HG02678 (cell line): ENCODE results near the gene PARD6B.
"Not testable (repeated sequence)": the region's sequence is repeated elsewhere in the genome, so short reads cannot be mapped to it uniquely, and the experiment has no call there.

ENCODE experiments used
- ATAC-seq: cut with Tn5 transposase; IDR thresholded peaks from one replicate; pipeline ENCODE4 v1.9.1; 2021; ENCODE audit warnings: mild to moderate bottlenecking, moderate library complexity; ENCODE audit not compliant: unreplicated experiment

Gene PARD6B

DNA sequence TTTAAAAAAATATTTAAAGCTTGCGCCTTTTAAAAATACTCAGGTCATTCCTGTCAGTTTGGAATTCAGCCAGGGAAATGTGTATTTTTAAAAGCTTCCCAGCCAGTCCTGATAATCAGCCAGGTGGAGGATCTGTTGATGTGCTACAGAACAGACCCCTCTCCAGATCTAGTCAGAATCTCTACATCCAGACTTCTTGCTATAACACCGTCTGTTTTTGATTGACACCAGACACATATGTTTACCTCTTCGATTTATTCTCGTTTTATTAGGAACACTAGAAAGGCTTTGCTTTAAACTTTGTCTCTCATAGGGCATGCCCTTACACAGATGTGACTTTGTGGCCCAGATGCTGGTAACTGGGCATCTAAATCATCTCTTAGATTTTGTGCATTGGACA is 11.7 kb downstream of the PARD6B start:
- no peak for ATAC-seq

GRCh38 chr20:50744143-50744792 is 12.9 kb downstream of the PARD6B start:
- ATAC-seq: no peak

GRCh38 chr20:50745634-50746137 is 14.3 kb downstream of the PARD6B start:
- no peak for ATAC-seq

DNA sequence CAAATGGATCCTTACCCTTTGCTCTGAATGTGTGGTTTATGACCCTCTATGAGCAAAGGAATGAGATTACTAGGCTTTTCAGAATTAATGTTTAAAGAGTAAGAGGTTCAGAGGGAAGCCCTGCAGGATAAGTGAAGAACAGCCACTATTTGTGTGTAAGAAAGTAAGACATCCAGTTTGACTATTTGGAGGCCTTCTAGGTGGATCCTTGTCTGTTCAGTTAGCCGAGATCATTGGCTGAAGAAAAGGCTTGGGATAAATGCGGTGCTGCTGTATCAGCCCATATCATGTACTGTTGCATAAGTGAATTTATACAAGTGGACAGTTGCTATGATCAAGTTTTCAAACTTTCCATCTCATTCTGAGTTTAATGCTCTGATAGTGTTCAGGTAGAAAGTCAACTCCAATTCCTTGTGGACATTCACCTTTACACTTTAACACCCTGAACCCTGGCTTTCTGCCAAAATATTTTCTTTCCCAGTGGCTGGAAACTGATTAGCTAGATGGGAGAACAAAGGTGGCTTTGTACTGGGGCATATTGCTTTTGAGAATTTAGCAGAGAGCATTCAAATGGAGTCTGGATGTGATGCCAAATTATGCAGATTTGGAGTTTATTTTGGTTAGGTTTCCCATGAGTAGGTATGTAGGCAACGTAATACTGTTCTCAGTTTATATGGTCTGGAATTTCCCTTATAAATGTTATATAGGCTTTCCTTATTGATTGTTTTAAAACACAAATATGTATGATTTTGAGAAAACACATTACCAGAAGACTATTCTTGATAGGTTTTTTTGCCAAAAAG is 15.0 kb downstream of the PARD6B start:
- no peak for ATAC-seq

DNA sequence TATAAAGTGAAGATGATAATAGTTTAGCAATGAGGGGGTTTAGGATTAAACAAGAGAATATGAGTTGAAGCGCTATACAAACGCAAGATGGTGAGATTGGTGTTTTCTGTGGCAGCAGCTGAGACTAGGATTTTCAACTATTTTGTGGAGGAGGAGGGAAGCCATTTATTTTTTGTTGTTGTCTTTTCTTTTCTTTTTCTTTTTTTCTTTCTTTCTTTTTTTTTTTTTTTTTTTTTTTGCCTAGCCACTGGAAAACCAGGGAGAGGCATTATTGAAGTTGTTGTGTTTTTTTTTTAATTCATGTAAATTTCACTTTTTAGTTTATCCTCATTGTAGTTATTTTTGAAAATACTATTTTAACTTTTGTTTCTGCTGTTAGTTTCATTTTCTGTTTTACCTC is 15.9 kb downstream of the PARD6B start:
- ATAC-seq: no peak

DNA sequence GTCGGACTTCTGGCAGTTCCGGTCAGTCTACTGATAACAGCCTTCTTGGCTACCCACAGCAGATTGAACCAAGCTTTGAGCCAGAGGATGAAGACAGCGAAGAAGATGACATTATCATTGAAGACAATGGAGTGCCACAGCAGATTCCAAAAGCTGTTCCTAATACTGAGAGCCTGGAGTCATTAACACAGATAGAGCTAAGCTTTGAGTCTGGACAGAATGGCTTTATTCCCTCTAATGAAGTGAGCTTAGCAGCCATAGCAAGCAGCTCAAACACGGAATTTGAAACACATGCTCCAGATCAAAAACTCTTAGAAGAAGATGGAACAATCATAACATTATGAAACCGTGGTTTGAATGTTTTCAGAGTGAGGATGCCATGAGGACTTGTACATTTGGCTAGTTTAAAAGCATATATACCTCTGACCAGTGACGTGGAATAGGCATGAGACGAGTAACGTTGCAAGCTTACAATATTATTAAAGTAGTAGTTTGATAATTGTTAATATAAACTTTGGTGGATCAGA is 18.8 kb downstream of the PARD6B start:
- ATAC-seq: no peak

DNA sequence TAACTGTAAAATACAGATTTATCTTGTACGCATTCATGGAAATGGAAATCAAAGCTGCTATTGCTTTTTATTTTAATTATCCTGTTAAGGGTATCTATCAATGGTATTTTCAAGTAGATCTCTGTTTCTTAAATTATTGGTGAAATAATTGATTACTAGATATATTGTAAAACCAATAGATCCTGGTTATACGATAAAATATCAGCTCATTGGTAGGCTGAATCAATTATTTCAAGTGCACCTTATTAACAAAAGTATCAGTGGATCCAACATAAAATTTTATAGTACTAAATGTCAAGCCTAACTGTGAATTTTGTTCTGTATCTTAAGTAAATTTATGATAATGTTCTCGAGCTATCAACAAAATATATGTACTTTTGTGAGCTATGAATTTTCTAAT is 21.8 kb downstream of the PARD6B start:
- ATAC-seq: no peak

- no peak for ATAC-seq
Measured at GRCh38 chr20:50754420-50754819, 23.0 kb downstream of the PARD6B start.

GRCh38 chr20:50756447-50756846 is 25.1 kb downstream of the PARD6B start:
- no peak for ATAC-seq

DNA sequence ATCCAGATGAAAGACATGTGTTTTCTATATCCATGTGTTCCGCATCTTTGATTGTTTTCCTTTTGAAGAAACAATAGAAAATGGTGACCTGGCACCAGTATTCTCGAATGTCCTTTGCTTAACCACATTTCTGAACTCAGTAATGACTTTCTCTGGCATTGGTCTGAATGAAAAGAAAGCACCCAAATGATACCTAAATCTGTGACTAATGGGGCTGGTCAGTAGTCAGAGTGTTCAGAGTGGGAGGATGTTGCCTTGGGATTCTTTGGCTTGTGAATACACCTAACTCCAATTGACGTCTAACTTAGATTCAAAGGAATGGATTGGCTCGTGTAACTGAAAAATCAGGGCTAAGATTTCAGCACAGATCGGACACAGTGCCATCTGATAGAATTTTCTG is 27.1 kb downstream of the PARD6B start:
- ATAC-seq: no peak

DNA sequence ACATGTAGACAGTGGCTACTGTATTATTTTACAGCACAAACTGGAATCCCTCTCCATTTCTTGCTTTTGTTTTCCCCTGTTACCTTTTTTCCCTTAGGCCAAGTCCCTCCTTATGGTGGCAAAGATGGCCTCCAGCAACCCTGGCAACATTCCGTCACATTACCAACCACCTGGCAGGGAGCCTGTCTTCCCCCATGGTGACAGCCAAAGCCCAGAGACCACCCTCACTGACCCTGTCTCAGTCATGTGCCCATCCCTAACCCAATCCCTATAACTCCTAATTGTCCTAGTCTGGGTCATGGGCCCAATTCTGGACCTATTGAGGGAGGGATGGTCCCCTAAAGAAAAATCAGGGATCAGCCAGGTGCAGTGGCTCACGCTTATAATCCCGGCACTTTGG is 27.6 kb downstream of the PARD6B start:
- no peak for ATAC-seq

GRCh38 chr20:50759678-50760077 is 28.3 kb downstream of the PARD6B start:
- no peak for ATAC-seq

- ATAC-seq: no peak
Measured at GRCh38 chr20:50762045-50762422, 30.7 kb downstream of the PARD6B start.

- ATAC-seq: no peak
Measured at GRCh38 chr20:50762435-50763220, 31.2 kb downstream of the PARD6B start.

DNA sequence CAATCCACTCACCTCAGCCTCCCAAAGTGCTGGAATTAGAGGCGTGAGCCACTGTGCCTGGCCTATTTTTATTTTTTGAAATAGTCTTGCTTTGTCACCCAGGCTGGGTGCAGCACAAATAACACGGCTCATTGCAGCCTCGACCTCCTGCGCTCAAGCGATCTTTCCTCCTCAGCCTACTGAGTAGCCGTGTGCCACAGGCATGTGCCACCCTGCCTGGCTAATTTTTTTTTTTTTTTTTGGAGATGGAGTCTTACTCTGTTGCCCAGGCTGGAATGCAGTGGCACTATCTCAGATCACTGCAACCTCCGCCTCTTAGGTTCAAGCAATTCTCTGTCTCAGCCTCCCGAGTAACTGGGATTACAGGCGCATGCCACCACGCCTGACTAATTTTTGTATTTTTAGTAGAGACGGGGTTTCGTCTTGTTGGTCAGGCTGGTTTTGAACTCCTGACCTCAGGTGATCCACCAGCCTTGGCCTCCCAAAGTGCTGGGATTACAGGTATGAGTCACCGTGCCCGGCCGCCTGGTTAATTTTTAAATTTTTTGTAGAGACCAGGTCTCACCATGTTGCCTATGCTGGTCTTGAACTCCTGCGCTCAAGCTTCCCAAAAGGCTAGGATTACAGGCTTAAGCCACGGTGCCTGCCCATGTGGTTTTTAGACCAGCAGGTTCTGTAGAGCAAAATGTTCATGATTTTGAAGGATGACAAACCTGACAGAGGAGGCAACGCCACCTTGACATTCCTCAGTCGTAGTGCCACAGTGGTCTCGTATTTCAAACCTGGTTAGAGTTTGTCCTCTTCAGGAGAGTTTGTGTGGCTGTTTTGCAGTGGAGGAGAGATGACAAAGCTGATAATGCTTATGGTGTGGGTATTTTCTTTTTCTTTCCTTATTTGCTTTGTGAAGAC is 32.4 kb downstream of the PARD6B start:
- ATAC-seq: not testable (repeated sequence)

GRCh38 chr20:50765251-50765650 is 33.9 kb downstream of the PARD6B start:
- not testable (repeated sequence) for ATAC-seq

DNA sequence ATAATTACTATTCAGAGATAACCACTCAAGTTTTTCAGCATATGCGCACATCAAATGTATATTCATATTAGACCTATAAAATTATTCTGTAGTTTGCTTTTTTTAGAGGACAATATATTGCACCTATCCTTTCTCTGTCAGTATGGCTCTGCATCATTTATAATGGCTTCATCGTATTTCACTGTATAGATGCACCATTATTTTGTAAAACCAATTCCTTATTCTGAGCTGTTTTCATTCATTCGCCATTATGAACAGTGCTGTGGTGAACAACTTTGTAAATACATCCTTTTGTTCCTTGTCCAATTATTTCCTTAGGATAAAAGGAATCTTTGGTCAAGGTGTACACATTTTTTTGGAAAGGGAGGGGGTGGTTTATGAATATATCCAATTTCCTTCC is 34.3 kb downstream of the PARD6B start:
- ATAC-seq: no peak

DNA sequence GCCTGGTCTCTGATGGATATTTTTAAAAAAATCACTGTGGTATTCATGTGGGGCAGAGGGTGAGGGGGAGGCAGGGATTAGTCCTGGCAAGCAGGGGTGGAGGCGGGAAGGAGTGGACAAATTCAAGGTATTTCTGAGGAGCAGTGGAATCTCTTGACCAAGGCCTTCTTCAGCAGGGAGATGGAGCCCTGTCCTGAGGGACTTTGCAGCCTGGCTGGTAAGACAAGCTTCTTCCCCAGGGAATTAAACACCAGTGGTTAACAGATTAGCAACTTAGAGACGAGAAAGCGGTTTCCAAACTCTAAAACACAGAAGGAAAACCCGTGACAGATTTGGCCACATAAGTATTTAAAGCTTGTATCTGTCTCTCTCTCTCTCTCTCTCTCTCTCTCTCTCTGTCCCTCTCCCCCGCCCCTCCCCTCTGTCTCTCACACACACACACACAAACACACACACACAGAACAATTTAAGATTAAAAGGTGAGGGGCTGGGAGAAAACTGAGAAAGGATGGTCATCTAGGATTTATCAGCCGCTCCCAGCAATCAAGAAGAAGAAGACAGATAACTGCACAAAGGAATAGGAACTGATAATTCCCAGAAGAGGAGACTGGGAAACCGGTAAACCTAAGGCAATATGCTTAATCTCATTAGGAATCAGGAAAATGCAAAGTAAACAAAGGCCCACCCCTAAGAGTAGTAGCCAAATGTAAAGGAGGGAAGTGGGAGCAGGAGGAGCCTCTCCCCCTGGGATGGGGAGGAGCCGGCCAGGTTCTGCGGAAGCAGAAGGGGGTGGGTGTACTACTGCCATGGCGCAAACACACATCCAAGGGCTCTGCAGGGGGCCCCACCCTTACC is 35.8 kb downstream of the PARD6B start:
- not testable (repeated sequence) for ATAC-seq

GRCh38 chr20:50768991-50769390 is 37.6 kb downstream of the PARD6B start:
- ATAC-seq: not testable (repeated sequence)
